HepG2 (cell line): ENCODE measurements around the gene SLC5A4. TPM values are rescaled to one million over a fixed set of nuclear protein-coding genes. Genes with fewer than 3 reads are reported as not detected.

Experiments
- ATAC-seq: fragments of 200-7000 bp; cut with Tn5 transposase; 3 replicates; pipeline ENCODE4 v1.9.1; 2020; ENCODE audit warnings: mild to moderate bottlenecking, moderate library complexity
- BruUV-seq: library from RNA; stranded (reverse); fragments of 400-500 nt; replicated peaks from 2 replicates; lab custom pipeline; 2021; lab: Mats Ljungman, UMichigan
- CTCF ChIA-PET: fragments of 300-600 bp; formaldehyde crosslinking; extraction: SDS; loops from one replicate; lab custom pipeline; 2021; ENCODE audit warnings: low total read pairs, inconsistent platforms, low intra/inter-chr PET ratio; lab: Yijun Ruan, JAX
- POLR2A ChIA-PET: fragments of 350-600 bp; sonication (Branson Sonifier 250); formaldehyde crosslinking; loops from one replicate; lab custom pipeline; 2020; ENCODE audit warnings: antibody characterized with exemption, inconsistent platforms; lab: Yijun Ruan, JAX
- DNase-seq: peaks from one replicate; pipeline ENCODE4 v3.0.0-alpha.2; 2015; ENCODE audit warnings: low spot score
- FAIRE-seq: peaks from 3 replicates; lab custom pipeline; 2011; peaks lifted over from hg19 to GRCh38; lab: Jason Lieb, UNC
- H2AFZ ChIP-seq: one replicate; pipeline ENCODE4 v1.6.1; 2011; ENCODE audit warnings: low read length, inconsistent platforms
- H3K27ac ChIP-seq: fragments of 300-600 bp; 3 replicates; pipeline ENCODE4 v1.8.0; 2011; ENCODE audit warnings: mixed run types, mild to moderate bottlenecking, mixed read lengths, low read length, inconsistent platforms; ENCODE audit not compliant: insufficient read depth; ENCODE audit errors: extremely low read length
- H3K27me3 ChIP-seq, 2 experiments: fragments of 200-600 bp in 1 of 2; 2 replicates in 1 of 2; 3 replicates in 1 of 2; pipeline versions ENCODE4 v1.6.0 to v1.8.0; 2011; ENCODE audit warnings: low read length in 2 of 2, mild to moderate bottlenecking in 2 of 2, moderate library complexity in 2 of 2, inconsistent platforms in 1 of 2; ENCODE audit not compliant: insufficient read depth in 2 of 2, control insufficient read depth in 1 of 2
- H3K36me3 ChIP-seq, 2 experiments: fragments of 200-600 bp in 1 of 2; replicated peaks in 1 of 2; 2 replicates in 1 of 2; 3 replicates in 1 of 2; pipeline versions ENCODE4 v1.5.1 to v1.8.0; 2011; ENCODE audit warnings: low read length in 2 of 2, inconsistent platforms in 1 of 2; ENCODE audit not compliant: insufficient read depth in 2 of 2, control insufficient read depth in 1 of 2
- H3K4me1 ChIP-seq: 2 replicates; pipeline ENCODE4 v1.5.1; 2012; ENCODE audit warnings: low read length, inconsistent platforms; ENCODE audit not compliant: insufficient read depth
- H3K4me2 ChIP-seq: 2 replicates; pipeline ENCODE4 v1.6.0; 2011; ENCODE audit warnings: low read depth, low read length, inconsistent platforms
- H3K4me3 ChIP-seq, 3 experiments: fragments of 200-600 bp in 1 of 3; sonication (generic), shearing (Covaris generic) in 1 of 3; replicated peaks in 1 of 3; 2 replicates each; pipeline ENCODE4 v1.5.1; 2011 to 2016; ENCODE audit warnings: low read length in 3 of 3, inconsistent platforms in 2 of 3, low read depth in 2 of 3, mild to moderate bottlenecking in 2 of 3, control low read depth in 1 of 3, mixed read lengths in 1 of 3; ENCODE audit not compliant: insufficient read depth in 1 of 3
- H3K79me2 ChIP-seq: one replicate; pipeline ENCODE4 v1.6.1; 2011; ENCODE audit warnings: low read length, inconsistent platforms; ENCODE audit not compliant: insufficient read depth
- H3K9ac ChIP-seq: 2 replicates; pipeline ENCODE4 v1.6.0; 2011; ENCODE audit warnings: mild to moderate bottlenecking, low read depth, low read length, inconsistent platforms; ENCODE audit not compliant: insufficient read depth
- H3K9me3 ChIP-seq: 2 replicates; pipeline ENCODE4 v1.5.1; 2012; ENCODE audit warnings: mild to moderate bottlenecking, low read length
- H4K20me1 ChIP-seq: 2 replicates; pipeline ENCODE4 v1.6.0; 2011; ENCODE audit warnings: inconsistent platforms, mild to moderate bottlenecking, low read length, moderate library complexity; ENCODE audit not compliant: insufficient read depth
- AKAP8 ChIP-seq: sonication (generic); formaldehyde crosslinking; IDR thresholded peaks from 2 replicates; pipeline ENCODE4 v1.5.1; 2020; ENCODE audit warnings: mild to moderate bottlenecking, missing genetic modification reagents
- ATF7 ChIP-seq, 2 experiments: fragments of 450-650 bp in 1 of 2; sonication (generic) in 1 of 2; formaldehyde crosslinking in 1 of 2; IDR thresholded peaks; 2 replicates each; pipeline versions ENCODE4 v1.4.0 to v1.6.1; 2016 to 2020; ENCODE audit warnings: antibody characterized with exemption in 1 of 2, mild to moderate bottlenecking in 1 of 2, missing genetic modification reagents in 1 of 2
- CREB1 ChIP-seq, 2 experiments: fragments of 450-650 bp in 1 of 2; IDR thresholded peaks; 2 replicates each; pipeline ENCODE4 v1.6.1; 2016 to 2017; ENCODE audit warnings: control low read depth in 1 of 2, mild to moderate bottlenecking in 1 of 2, missing compliant biosample characterization in 1 of 2, missing genetic modification characterization in 1 of 2
- MBD4 ChIP-seq: IDR thresholded peaks from 2 replicates; pipeline ENCODE4 v1.6.1; 2012; ENCODE audit warnings: low read length, inconsistent platforms, borderline replicate concordance
- MNT ChIP-seq: fragments of 450-650 bp; IDR thresholded peaks from 2 replicates; pipeline ENCODE4 v1.6.1; 2016
- MXD1 ChIP-seq: sonication (generic); formaldehyde crosslinking; IDR thresholded peaks from 2 replicates; pipeline ENCODE4 v1.4.0; 2020; ENCODE audit warnings: mild to moderate bottlenecking, missing genetic modification reagents
- TEAD2 ChIP-seq: sonication (generic); formaldehyde crosslinking; IDR thresholded peaks from 2 replicates; pipeline ENCODE4 v1.9.0; 2021; ENCODE audit warnings: missing genetic modification reagents
- THAP8 ChIP-seq: sonication (generic); formaldehyde crosslinking; IDR thresholded peaks from 2 replicates; pipeline ENCODE4 v1.5.1; 2020; ENCODE audit warnings: missing genetic modification reagents, mild to moderate bottlenecking, borderline replicate concordance
- YEATS4 ChIP-seq: sonication (generic); formaldehyde crosslinking; IDR thresholded peaks from 2 replicates; pipeline ENCODE4 v1.4.0; 2020; ENCODE audit warnings: missing genetic modification reagents, borderline replicate concordance
- ZNF343 ChIP-seq: sonication (generic); formaldehyde crosslinking; IDR thresholded peaks from 2 replicates; pipeline ENCODE4 v1.4.0; 2020; ENCODE audit warnings: mild to moderate bottlenecking, missing genetic modification reagents
- ZNF564 ChIP-seq: sonication (generic); formaldehyde crosslinking; IDR thresholded peaks from 2 replicates; pipeline ENCODE4 v1.8.1; 2023; ENCODE audit warnings: mild to moderate bottlenecking, missing genetic modification reagents
- ZNF878 ChIP-seq: sonication (generic); formaldehyde crosslinking; IDR thresholded peaks from 2 replicates; pipeline ENCODE4 v1.8.1; 2023; ENCODE audit warnings: mild to moderate bottlenecking, missing genetic modification reagents, moderate library complexity
- ZSCAN21 ChIP-seq: sonication (generic); formaldehyde crosslinking; IDR thresholded peaks from 2 replicates; pipeline ENCODE4 v1.8.0; 2022; ENCODE audit warnings: mild to moderate bottlenecking, missing genetic modification reagents, moderate library complexity, borderline replicate concordance
- WGBS: methylation state at CpG from one replicate; pipeline ENCODE4 v1.1.6; 2017; ENCODE audit warnings: low lambda C conversion rate; 5-methylcytosine and 5-hydroxymethylcytosine counted together
- in situ Hi-C: cut with HindIII; loops from 2 replicates; pipeline ENCODE4 v1.10.0; 2017; ENCODE audit warnings: low pct_unique_long_range_greater_than_20kb; ENCODE audit not compliant: extremely low pct_ligation_motif_present
- intact Hi-C: fragments of 100-400 bp; cut with micrococcal nuclease; formaldehyde crosslinking; loops from one replicate; pipeline ENCODE4 v1.10.0; 2022; ENCODE audit not compliant: unreplicated experiment
- polyA plus RNA-seq, 8 experiments: library from polyadenylated mRNA; depleted of rRNA in 3 of 8; stranded (reverse) in 7 of 8; unstranded in 1 of 8; fragments of >200 nt; fragmentation: Illumina TruSeq in 4 of 8; extraction: Trizol in 4 of 8; gene quantifications; 2 replicates each; pipeline versions ENCODE4 v1.2.1 to v1.2.3, GENCODE V29; 2011 to 2016; ENCODE audit warnings: low read depth in 4 of 8, missing spikeins in 1 of 8, mixed read lengths in 1 of 8; ENCODE audit not compliant: insufficient read depth in 1 of 8
- total RNA-seq, 5 experiments: library from RNA; depleted of rRNA; stranded (reverse); fragments of >200 nt; fragmentation: Illumina TruSeq; extraction: Trizol; gene quantifications; 2 replicates each; pipeline ENCODE4 v1.2.3, GENCODE V29; 2016; ENCODE audit warnings: low read depth in 1 of 5
- TF ChIP-seq, protein P1 (sequence below): sonication (generic); formaldehyde crosslinking; IDR thresholded peaks from 2 replicates; pipeline ENCODE4 v1.5.0; 2020; ENCODE audit warnings: missing genetic modification reagents, mild to moderate bottlenecking, borderline replicate concordance

Gene SLC5A4
- total and polyA plus RNA-seq, 2 of the 13 experiments (the other 11 are each of a cell fraction or from before 2014, with no cell fraction given): not detected

DNA sequence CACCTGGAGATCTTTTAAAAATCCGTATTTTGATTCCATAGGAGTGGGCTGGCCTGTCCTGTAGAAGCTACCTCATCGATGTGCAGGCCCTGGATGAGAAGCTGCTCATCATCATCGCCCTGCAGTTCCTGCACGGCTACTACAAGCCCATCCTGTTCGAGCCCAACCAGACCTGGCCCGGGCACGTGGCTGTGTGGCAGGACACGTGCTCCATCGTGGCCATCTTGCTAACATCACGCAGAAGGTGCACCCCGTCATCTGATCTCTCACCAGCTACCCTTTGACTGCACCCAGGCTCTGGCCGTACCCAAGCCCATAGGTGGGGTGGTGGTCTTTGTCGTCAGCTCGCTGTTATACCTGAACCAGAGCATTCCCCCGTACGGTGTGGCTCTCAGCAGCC lies 14.2 kb upstream of the SLC5A4 start:
- intact Hi-C loops: loop anchor here (5.0 kb wide), 1 partner anchor 142 kb away; no protein-coding TSS in a partner anchor
- Histone ChIP-seq H3K4me3 (no peak overlapping the region), H3K9me3 (no peaks in the 10 kb centered on the region), H3K4me2 (no peak overlapping the region), H3K79me2 (no peaks in the 10 kb centered on the region), H3K4me1 (0 out of 2 replicates have a peak, but pooled peaks cover 6% of the 10 kb centered on the region), H3K9ac (no peak overlapping the region), H4K20me1 (no peaks in the 10 kb centered on the region), H3K36me3 (no peaks in the 10 kb centered on the region), H3K27ac (no peak overlapping the region), H2AFZ (no peak overlapping the region), H3K27me3 (no peaks in the 10 kb centered on the region)
- DNase-seq: no peak
- in situ Hi-C loops: loop anchor here (5.0 to 10.0 kb wide), 3 partner anchors 67 to 295 kb away; no protein-coding TSS in a partner anchor
- TF ChIP-seq TEAD2: no peak
- TF ChIP-seq ZSCAN21: no peak
- TF ChIP-seq MNT: peak; percentile 96
- TF ChIP-seq MBD4: no peak
- POLR2A ChIA-PET: no interaction called here
- BruUV-seq: no TSS peak
- CTCF ChIA-PET: no interaction called here
- FAIRE-seq: no peak
- ATAC-seq: no peak
- 34% methylated on average over 5 of the region's 16 CpGs for WGBS

GRCh38 chr22:32267011-32267410 lies 11.9 kb upstream of the SLC5A4 start:
- FAIRE-seq (no peak), ATAC-seq (no peak), DNase-seq (no peak)
- H3K4me2 ChIP-seq: no peak overlapping the region
- no peaks in the 10 kb centered on the region for H3K27me3 ChIP-seq
- H3K4me1 ChIP-seq: 0 out of 2 replicates have a peak, but pooled peaks cover 6% of the 10 kb centered on the region
- no peak overlapping the region for H3K4me3 ChIP-seq
- no peaks in the 10 kb centered on the region for H4K20me1 ChIP-seq
- no peak overlapping the region for H2AFZ ChIP-seq
- intact Hi-C loops: loop anchor here (5.0 kb wide), 1 partner anchor 140 kb away; no protein-coding TSS in a partner anchor
- H3K36me3 ChIP-seq: no peaks in the 10 kb centered on the region
- no peak overlapping the region for H3K9ac ChIP-seq
- no TSS peak for BruUV-seq
- H3K79me2 ChIP-seq: no peaks in the 10 kb centered on the region
- H3K9me3 ChIP-seq: no peaks in the 10 kb centered on the region
- CTCF ChIA-PET: interaction anchor here (1.6 to 2.8 kb wide), 3 partner anchors 60 to 290 kb away, joined by 5 to 20 read pairs (median 11); no protein-coding TSS in a partner anchor
- in situ Hi-C loops: loop anchor here (5.0 to 10.0 kb wide), 3 partner anchors 65 to 292 kb away; no protein-coding TSS in a partner anchor
- no peak overlapping the region for H3K27ac ChIP-seq
- POLR2A ChIA-PET: no interaction called here
- WGBS: 28% methylated on average over 3 of the region's 3 CpGs
- TF ChIP-seq ATF7 (IDR thresholded peaks at IDR 0.05) (peak; percentile 74), ATF7 (CRISPR knock-in tag; IDR thresholded peaks at IDR 0.05) (no peak), ZNF564 (CRISPR knock-in tag) (no peak), CREB1 (IDR thresholded peaks at IDR 0.05) (peak; percentile 84), CREB1 (CRISPR knock-in tag; IDR thresholded peaks at IDR 0.05) (no peak), AKAP8 (no peak), ZNF343 (CRISPR knock-in tag) (no peak), THAP8 (CRISPR knock-in tag) (no peak), YEATS4 (CRISPR knock-in tag) (no peak), MXD1 (no peak), ZNF878 (CRISPR knock-in tag) (no peak)
- TF ChIP-seq, protein P1, sequence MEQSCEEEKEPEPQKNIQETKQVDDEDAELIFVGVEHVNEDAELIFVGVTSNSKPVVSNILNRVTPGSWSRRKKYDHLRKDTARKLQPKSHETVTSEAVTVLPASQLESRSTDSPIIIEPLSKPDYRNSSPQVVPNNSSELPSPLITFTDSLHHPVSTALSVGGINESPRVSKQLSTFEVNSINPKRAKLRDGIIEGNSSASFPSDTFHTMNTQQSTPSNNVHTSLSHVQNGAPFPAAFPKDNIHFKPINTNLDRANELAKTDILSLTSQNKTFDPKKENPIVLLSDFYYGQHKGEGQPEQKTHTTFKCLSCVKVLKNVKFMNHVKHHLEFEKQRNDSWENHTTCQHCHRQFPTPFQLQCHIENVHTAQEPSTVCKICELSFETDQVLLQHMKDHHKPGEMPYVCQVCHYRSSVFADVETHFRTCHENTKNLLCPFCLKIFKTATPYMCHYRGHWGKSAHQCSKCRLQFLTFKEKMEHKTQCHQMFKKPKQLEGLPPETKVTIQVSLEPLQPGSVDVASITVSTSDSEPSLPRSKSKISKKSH (CRISPR knock-in tag): no peak
